GM15510 (cell line): ENCODE measurements around the gene WNT9B.

Experiments
- POLR2A ChIP-seq: IDR thresholded peaks from 3 replicates; pipeline ENCODE4 v1.6.1; 2011; ENCODE audit warnings: borderline replicate concordance; ENCODE audit not compliant: insufficient read length; ENCODE audit errors: extremely low read depth

Gene WNT9B

GRCh38 chr17:46818316-46818928, 33.0 kb upstream of the WNT9B start, which contains the start of gene WNT3:
Gene WNT3 (minus strand): TSS chr17:46818692. CDS start chr17:46818597, 95 bp downstream.
- TF ChIP-seq POLR2A, result no peak

GRCh38 chr17:46818929-46819859, 32.2 kb upstream of the WNT9B start:
- TF ChIP-seq POLR2A, result no peak

DNA sequence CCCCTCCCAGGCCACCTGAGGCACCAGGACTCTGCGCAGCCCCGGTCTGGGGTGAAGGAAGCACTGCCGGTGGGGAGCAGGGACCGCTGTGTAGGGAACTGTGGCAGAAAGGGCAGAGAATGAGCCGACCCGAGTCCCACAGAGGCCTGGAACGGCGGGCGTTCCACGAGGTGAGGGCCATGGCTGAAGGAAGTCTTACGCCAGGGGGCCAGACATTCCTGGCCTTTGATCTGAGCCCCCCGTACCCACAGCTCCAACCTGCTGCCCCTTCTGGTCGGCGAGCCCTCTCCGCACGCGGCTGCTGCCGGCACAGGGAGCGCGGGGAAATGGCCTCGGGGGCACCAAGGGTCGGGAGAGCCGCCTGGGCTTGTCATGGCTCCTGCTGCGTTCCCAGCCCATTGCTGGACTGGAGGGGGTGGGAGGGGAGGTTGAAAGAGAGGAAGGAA, 31.5 kb upstream of the WNT9B start:
- TF ChIP-seq POLR2A, result no peak

- TF ChIP-seq POLR2A, result no peak
Measured at GRCh38 chr17:46820592-46821450, 30.6 kb upstream of the WNT9B start.

DNA sequence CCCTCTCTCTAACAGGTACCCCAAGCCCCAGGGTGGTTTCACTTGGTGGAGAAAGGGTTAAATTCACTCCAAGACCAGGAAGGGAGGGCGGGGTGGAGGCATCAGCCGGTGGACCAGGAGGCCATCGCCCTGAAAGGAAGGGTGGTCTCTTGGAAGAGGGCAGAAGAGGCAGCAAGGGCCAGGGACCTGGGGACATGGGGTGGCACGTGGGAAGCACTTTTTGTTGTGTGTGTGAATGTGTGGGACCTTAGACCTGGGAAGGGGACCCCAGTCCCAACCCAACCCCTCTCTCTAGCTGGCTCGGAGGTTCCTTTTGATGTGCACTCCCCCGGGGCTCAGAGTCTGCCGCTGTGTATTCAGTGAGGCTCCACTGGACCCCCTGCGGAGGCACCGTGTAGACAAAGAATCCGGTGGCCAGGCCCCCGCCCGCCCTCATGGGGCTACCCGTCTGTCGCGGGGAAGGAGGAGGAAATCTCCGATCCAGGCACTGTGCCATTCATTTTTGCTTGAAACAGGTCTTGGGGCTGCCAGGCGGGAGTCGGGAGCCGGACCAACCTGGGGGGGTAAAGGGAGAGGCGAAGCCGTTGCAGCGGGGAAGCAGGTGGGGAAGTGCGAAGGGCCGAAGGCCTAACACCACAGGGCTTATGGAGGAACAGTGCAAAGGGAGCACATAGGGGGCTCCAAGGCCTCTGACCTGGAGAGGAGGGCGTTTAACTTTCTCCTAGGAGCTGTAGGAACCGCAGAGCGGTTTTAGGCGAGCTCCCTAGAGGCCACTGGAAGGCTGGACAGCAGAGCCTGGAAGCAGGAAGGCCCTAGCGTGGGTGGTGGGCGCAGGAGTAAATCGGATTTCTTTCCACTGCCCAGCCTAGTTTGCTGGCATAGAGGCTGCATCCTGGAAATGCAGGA, 29.6 kb upstream of the WNT9B start:
- TF ChIP-seq POLR2A, result no peak

DNA sequence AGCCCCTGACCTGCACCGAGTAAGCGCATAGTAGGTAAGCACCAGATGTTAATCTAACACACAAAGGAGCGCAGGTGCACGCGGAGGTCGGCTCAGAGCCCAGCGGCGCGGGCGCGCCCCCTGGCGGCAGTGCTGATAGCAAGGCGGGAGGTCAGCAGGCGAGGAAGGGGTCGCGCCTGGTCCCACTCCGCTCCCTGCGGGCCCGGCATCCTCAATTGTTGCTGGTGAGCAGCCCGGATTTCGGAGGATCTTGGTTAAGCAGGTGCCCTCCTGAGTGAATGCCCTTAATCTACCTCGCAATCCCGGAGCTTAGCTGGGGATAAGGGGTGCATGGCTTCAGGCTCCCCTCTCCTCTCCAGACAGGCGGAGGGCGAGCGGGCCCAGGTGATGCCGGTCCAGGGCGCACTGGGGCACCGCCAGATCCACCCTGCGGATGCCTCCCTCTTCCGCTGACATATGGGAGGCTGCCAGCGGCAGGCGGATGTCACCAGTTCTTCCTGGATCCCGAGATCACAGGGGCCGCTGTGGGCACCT, 28.9 kb upstream of the WNT9B start:
- no peak for TF ChIP-seq POLR2A

- TF ChIP-seq POLR2A, result no peak
Measured at GRCh38 chr17:46823657-46824056, 27.7 kb upstream of the WNT9B start.

- no peak for TF ChIP-seq POLR2A
Measured at GRCh38 chr17:46826116-46826515, 25.3 kb upstream of the WNT9B start.

GRCh38 chr17:46827274-46827673, 24.1 kb upstream of the WNT9B start:
- TF ChIP-seq POLR2A, result no peak

DNA sequence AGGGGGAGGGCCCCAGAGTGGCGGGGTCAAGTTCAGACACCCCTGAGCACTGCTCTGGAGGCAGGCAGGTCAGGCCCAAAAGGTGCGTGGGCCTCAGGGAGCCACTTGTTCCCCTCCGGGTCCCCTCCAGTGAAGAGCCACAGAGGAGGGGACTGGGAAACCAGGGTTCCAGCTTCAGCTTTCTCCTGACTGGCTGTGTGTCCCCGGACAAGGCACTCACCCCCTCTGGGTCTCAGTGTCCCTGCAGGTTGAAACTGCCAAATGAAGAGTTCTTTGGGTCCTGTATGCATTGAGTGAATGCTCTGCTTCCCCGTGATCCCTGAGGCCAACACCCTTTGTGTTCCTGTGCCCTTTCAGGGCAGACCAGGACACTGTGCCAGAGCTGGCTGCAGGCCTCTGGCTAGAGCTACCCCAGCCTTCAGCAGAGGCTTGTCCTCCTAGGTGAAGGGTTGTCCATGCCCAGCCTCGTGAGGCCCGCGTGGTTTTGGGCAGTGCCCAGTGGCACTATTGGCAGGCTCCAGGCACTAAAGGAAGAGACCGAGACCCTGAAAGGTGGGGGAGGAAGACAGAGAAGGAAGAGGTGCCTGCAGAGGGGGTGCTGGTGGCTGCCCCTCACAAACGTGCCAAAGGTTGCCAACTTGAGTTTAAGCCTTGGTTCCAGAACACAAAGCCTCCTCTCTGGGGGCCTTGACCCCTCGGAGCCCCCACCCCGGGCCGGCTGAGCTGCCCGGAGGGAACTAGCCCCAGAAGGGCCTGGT, 19.6 kb upstream of the WNT9B start:
- no peak for TF ChIP-seq POLR2A

DNA sequence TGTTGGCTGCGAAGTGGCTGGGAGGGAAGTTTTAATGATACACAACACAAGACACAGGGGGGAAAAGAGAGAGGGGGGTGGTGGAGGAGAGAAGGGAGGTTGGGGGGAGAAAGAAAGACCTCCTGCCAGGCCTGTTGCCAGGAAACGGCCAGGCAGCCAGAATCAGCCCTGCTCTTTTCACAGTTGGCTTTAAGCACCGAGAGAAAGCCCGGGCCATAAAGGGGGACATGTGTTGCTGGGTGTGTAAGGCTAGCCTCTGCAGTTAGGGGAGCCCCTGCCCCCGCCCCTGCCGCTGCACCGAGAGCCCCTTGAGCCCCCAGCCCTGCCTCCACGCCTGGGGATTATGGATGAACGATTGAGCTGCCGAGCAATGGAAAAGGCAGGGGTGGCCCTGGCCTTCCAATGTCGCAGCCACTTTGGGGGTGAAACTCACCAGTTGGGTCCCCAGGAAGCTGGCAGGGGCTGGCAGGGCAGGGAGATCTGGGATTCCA, 19.0 kb upstream of the WNT9B start:
- no peak for TF ChIP-seq POLR2A

GRCh38 chr17:46832945-46833839, 18.2 kb upstream of the WNT9B start:
- TF ChIP-seq POLR2A, result no peak
